ENCODE measurements around the gene ALG3.

GRCh38 chr3:184291738-184292445 is 43.1 kb upstream of the ALG3 start:
- TF ChIP-seq CTCF (conservative IDR thresholded peaks at IDR 0.05; ENCODE audit: low read length), result no peak
- no peak for TF ChIP-seq EZH2phosphoT487 (IDR thresholded peaks at IDR 0.05; ENCODE audit: borderline replicate concordance, low read depth, low read length)

Measured in OCI-LY7 (cell line).